SU-DHL-6 (cell line): ENCODE results near the gene DENND2C.

Experiments
- H2AFZ ChIP-seq: fragments of 200-600 bp; sonication (generic); 2 replicates; pipeline ENCODE4 v1.6.1; 2014; ENCODE audit warnings: low read depth, mild to moderate bottlenecking, moderate library complexity, mixed read lengths, antibody characterized with exemption, low read length; ENCODE audit not compliant: severe bottlenecking
- H3F3A ChIP-seq: fragments of 200-600 bp; shearing (Covaris generic); 2 replicates; pipeline ENCODE4 v1.6.0; 2016; ENCODE audit warnings: antibody characterized with exemption, mild to moderate bottlenecking; ENCODE audit not compliant: insufficient read depth
- H3K27ac ChIP-seq: fragments of 200-600 bp; sonication (generic); 2 replicates; pipeline ENCODE4 v1.5.1; 2016; ENCODE audit warnings: low read depth, mild to moderate bottlenecking, low read length, moderate library complexity, mixed read lengths
- H3K27me3 ChIP-seq: fragments of 200-600 bp; sonication (generic), shearing (Covaris generic); 2 replicates; pipeline ENCODE4 v1.6.0; 2014; ENCODE audit warnings: mild to moderate bottlenecking, low read length
- H3K36me3 ChIP-seq: fragments of 200-600 bp; sonication (generic); 2 replicates; pipeline ENCODE4 v1.6.1; 2014; ENCODE audit warnings: mild to moderate bottlenecking, low read length, mixed read lengths
- H3K4me2 ChIP-seq: fragments of 300-600, 200-600 bp; shearing (Covaris generic), sonication (generic); 2 replicates; pipeline ENCODE4 v1.6.0; 2014; ENCODE audit warnings: low read length, low read depth, mild to moderate bottlenecking; ENCODE audit not compliant: poor library complexity, severe bottlenecking
- H3K4me3 ChIP-seq: fragments of 200-600 bp; sonication (generic); 2 replicates; pipeline ENCODE4 v1.5.1; 2014; ENCODE audit warnings: antibody characterized with exemption, low read length, mild to moderate bottlenecking, mixed read lengths; ENCODE audit not compliant: insufficient read depth, poor library complexity, severe bottlenecking
- H3K79me2 ChIP-seq: fragments of 200-600 bp; sonication (generic); 2 replicates; pipeline ENCODE4 v1.6.1; 2014; ENCODE audit warnings: mild to moderate bottlenecking, low read length, moderate library complexity; ENCODE audit not compliant: insufficient read depth
- H3K9ac ChIP-seq: fragments of 200-600 bp; sonication (generic); 2 replicates; pipeline ENCODE4 v1.7.0; 2014; ENCODE audit warnings: mild to moderate bottlenecking, low read length
- H3K9me2 ChIP-seq: fragments of 200-600 bp; sonication (generic); replicated peaks from 2 replicates; pipeline ENCODE4 v1.6.1; 2014; ENCODE audit warnings: low read length; ENCODE audit not compliant: insufficient read depth
- H3K9me3 ChIP-seq: fragments of 200-600 bp; sonication (generic); 2 replicates; pipeline ENCODE4 v1.6.1; 2014; ENCODE audit warnings: low read length, mixed read lengths; ENCODE audit not compliant: insufficient read depth
- H4K20me1 ChIP-seq: fragments of 200-600 bp; sonication (generic); 2 replicates; pipeline ENCODE4 v1.6.1; 2014; ENCODE audit warnings: low read depth, mild to moderate bottlenecking, antibody characterized with exemption, low read length, moderate library complexity, mixed read lengths
- EZH2phosphoT487 ChIP-seq: fragments of 200-600 bp; sonication (generic), shearing (Covaris generic); conservative IDR thresholded peaks from 2 replicates; pipeline ENCODE4 v1.6.1; 2018; ENCODE audit warnings: mild to moderate bottlenecking, antibody characterized with exemption, low read length, moderate library complexity, mixed read lengths
- TF ChIP-seq, protein P1 (sequence below): fragments of 200-600 bp; sonication (generic); IDR thresholded peaks from one replicate; pipeline ENCODE4 v1.5.1; 2017; ENCODE audit warnings: antibody characterized with exemption, mild to moderate bottlenecking, low read length, moderate library complexity; ENCODE audit not compliant: insufficient read depth, poor library complexity, severe bottlenecking

The DENND2C gene

DNA sequence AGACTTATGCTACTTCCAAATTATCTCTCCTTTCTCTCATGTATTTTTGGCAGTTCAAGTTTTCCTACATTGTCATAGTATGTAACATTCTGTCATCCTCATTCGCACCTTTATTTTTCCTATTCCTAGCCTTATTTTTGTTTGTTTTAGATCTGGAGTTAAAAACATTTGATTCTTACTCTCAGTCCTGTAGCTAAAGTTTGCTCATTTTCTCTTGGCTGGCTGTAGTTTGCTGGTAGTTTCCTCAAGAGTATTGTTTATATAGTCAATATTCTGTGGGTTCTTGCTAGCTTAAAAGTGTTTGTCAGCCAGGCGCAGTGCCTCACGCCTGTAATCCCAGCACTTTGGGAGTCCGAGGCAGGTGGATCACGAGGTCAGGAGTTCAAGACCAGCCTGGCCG, 129.0 kb downstream of the DENND2C start:
- H3K27me3 ChIP-seq, result no peaks in the 10 kb centered on the region
- H3K4me3 ChIP-seq, result no peak overlapping the region
- no peak overlapping the region for H2AFZ ChIP-seq
- H3K36me3 ChIP-seq, result no peaks in the 10 kb centered on the region
- no peaks in the 10 kb centered on the region; the same call in 1 of the 2 replicates for H3F3A ChIP-seq
- H4K20me1 ChIP-seq, result no peaks in the 10 kb centered on the region
- H3K79me2 ChIP-seq, result no peaks in the 10 kb centered on the region
- no peaks in the 10 kb centered on the region for H3K9me2 ChIP-seq
- no peaks in the 10 kb centered on the region for H3K9me3 ChIP-seq
- TF ChIP-seq EZH2phosphoT487, result no peak
- TF ChIP-seq, protein P1, sequence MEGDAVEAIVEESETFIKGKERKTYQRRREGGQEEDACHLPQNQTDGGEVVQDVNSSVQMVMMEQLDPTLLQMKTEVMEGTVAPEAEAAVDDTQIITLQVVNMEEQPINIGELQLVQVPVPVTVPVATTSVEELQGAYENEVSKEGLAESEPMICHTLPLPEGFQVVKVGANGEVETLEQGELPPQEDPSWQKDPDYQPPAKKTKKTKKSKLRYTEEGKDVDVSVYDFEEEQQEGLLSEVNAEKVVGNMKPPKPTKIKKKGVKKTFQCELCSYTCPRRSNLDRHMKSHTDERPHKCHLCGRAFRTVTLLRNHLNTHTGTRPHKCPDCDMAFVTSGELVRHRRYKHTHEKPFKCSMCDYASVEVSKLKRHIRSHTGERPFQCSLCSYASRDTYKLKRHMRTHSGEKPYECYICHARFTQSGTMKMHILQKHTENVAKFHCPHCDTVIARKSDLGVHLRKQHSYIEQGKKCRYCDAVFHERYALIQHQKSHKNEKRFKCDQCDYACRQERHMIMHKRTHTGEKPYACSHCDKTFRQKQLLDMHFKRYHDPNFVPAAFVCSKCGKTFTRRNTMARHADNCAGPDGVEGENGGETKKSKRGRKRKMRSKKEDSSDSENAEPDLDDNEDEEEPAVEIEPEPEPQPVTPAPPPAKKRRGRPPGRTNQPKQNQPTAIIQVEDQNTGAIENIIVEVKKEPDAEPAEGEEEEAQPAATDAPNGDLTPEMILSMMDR, result no peak
- H3K27ac ChIP-seq, result no peak overlapping the region
- no peak overlapping the region for H3K4me2 ChIP-seq
- H3K9ac ChIP-seq, result no peak overlapping the region

DNA sequence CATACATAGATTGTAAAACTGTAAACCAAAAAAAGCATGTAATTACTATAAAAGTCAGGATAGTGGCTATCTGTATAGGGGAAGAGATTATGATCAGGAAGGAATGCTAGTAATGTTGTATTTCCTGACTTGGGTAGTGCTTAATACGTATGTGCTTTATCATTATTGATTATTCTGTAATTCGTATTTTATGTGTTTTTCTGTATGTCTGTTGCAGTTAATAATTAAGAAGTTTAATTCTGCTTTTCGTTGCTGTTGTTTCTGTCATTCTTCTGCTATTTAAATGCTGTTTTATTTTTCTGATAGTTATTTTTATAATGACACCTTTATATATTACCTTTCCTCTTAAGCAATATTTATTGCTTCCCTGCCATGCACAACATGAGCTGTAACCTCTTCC, 129.6 kb downstream of the DENND2C start:
- H3K36me3 ChIP-seq, result no peaks in the 10 kb centered on the region
- H3F3A ChIP-seq, result no peaks in the 10 kb centered on the region; the same call in 1 of the 2 replicates
- H3K79me2 ChIP-seq, result no peaks in the 10 kb centered on the region
- no peaks in the 10 kb centered on the region for H3K9me3 ChIP-seq
- no peak overlapping the region for H3K27ac ChIP-seq
- no peaks in the 10 kb centered on the region for H4K20me1 ChIP-seq
- H3K4me3 ChIP-seq, result no peak overlapping the region
- H3K27me3 ChIP-seq, result no peaks in the 10 kb centered on the region
- TF ChIP-seq, protein P1, result no peak
- TF ChIP-seq EZH2phosphoT487, result no peak
- no peak overlapping the region for H3K9ac ChIP-seq
- no peaks in the 10 kb centered on the region for H3K9me2 ChIP-seq
- no peak overlapping the region for H3K4me2 ChIP-seq
- H2AFZ ChIP-seq, result no peak overlapping the region

DNA sequence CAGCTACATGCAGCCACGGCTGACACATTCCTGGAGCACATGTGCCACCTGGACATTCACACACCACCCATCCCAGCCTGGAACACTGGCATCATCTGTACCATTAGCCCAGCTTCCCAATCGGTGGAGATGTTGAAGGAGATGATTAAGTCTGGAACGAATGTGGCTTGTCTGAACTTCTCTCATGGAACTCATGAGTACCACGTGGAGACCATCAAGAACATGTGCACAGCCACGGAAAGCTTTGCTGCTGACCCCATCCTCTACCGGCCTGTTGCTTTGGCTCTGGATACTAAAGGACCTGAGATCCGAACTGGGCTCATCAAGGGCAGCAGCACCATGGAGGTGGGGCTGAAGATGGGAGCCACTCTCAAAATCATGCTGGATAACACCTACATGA, 133.8 kb downstream of the DENND2C start:
- Histone ChIP-seq H3K9me3 (no peaks in the 10 kb centered on the region), H3K4me3 (no peak overlapping the region), H2AFZ (no peak overlapping the region), H3K4me2 (no peak overlapping the region), H3K27ac (no peak overlapping the region), H3K79me2 (no peaks in the 10 kb centered on the region), H3K27me3 (no peaks in the 10 kb centered on the region), H3K9ac (no peak overlapping the region), H3K36me3 (no peaks in the 10 kb centered on the region), H3F3A (no peaks in the 10 kb centered on the region; the same call in 1 of the 2 replicates), H4K20me1 (no peaks in the 10 kb centered on the region), H3K9me2 (no peaks in the 10 kb centered on the region)
- TF ChIP-seq, protein P1, result no peak
- no peak for TF ChIP-seq EZH2phosphoT487
